Tibial artery (tissue), 4 donors: ENCODE data around the gene NCAM1.

Experiments used
- DNase-seq, 2 donors: peaks; one replicate each; pipeline ENCODE4 v3.0.0-alpha.2; 2019
- H3K27ac ChIP-seq, 2 donors: fragments of 200-600 bp; sonication (generic) in 1 of 2; 1 replicate in 1 of 2; 2 replicates in 1 of 2; pipeline ENCODE4 v1.5.1; 2018 to 2019; ENCODE audit warnings: mild to moderate bottlenecking in 1 of 2
- H3K27me3 ChIP-seq, 2 donors: fragments of 200-600 bp; sonication (generic) in 1 of 2; one replicate each; pipeline versions ENCODE4 v1.5.1 to v1.6.0; 2016 to 2019
- H3K36me3 ChIP-seq, 3 donors: fragments of 200-600 bp; sonication (generic) in 2 of 3; one replicate each; pipeline ENCODE4 v1.5.1; 2016 to 2019; ENCODE audit warnings: mild to moderate bottlenecking in 2 of 3
- H3K4me1 ChIP-seq, 4 donors: fragments of 200-600 bp; sonication (generic) in 2 of 4; 1 replicate in 3 of 4; 2 replicates in 1 of 4; pipeline ENCODE4 v1.5.1; 2016 to 2019
- H3K4me3 ChIP-seq, 2 donors: fragments of 200-600 bp; sonication (generic) in 1 of 2; 1 replicate in 1 of 2; 2 replicates in 1 of 2; pipeline ENCODE4 v1.5.1; 2018 to 2019; ENCODE audit warnings: mild to moderate bottlenecking in 2 of 2
- H3K9me3 ChIP-seq, 3 donors: fragments of 200-600 bp; sonication (generic) in 1 of 3; one replicate each; pipeline ENCODE4 v1.5.1; 2016 to 2019
- intact Hi-C: fragments of 100-400 bp; cut with DNase I; formaldehyde crosslinking; loops from one replicate; pipeline ENCODE4 v1.15.0; 2023; ENCODE audit warnings: low total_unique reads
- TF ChIP-seq, protein P1 (sequence below), 2 experiments: fragments of 200-600 bp in 1 of 2; fragments of 450-650 bp in 1 of 2; IDR thresholded peaks; one replicate each; pipeline ENCODE4 v1.5.1; 2017 to 2019; ENCODE audit warnings: antibody characterized with exemption in 2 of 2, mild to moderate bottlenecking in 1 of 2, moderate library complexity in 1 of 2

The NCAM1 gene

DNA sequence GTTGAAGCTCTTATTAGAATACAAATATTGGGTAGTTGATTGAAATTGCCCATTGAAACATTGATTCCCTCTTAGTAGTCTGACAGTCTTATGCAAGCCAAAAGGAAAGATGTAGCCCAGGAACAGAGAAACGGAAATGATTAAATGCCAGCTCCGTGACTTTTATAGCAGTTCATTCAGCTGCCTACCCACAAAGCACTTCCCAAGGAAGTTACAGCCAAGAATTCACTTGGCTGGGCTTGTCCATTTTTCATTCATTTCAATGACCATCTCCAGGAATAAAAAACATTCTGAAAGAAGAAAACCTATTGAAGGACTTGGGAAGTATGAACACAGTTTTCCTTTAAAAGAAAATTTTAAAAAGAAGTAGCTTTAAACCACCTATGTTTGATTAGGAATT lies 62.0 kb downstream of the NCAM1 start:
- intact Hi-C loops: no loop called here

DNA sequence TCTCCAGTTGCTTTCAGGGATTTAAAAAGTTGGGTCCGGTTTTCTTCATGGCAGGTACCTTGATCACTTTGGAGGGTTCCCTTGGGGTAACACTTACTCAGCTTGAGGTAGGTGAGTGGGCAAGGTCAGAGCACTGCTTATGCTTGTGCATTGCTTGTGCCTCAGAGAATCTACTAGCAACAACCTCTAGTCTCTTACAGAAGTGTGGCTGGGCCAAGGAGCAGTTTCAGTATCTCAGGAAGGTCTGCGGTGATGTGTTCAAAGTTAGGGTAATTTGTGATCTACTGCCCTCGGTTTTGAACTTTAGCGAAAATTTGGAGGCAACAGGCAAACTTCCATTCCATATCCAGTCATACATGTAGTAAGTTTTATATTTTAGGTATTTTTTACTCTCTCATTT lies 62.8 kb downstream of the NCAM1 start:
- no peak for DNase-seq
- intact Hi-C loops: no loop called here
- H3K4me1 ChIP-seq: no peaks in the 10 kb centered on the region
- TF ChIP-seq, protein P1, sequence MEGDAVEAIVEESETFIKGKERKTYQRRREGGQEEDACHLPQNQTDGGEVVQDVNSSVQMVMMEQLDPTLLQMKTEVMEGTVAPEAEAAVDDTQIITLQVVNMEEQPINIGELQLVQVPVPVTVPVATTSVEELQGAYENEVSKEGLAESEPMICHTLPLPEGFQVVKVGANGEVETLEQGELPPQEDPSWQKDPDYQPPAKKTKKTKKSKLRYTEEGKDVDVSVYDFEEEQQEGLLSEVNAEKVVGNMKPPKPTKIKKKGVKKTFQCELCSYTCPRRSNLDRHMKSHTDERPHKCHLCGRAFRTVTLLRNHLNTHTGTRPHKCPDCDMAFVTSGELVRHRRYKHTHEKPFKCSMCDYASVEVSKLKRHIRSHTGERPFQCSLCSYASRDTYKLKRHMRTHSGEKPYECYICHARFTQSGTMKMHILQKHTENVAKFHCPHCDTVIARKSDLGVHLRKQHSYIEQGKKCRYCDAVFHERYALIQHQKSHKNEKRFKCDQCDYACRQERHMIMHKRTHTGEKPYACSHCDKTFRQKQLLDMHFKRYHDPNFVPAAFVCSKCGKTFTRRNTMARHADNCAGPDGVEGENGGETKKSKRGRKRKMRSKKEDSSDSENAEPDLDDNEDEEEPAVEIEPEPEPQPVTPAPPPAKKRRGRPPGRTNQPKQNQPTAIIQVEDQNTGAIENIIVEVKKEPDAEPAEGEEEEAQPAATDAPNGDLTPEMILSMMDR (IDR thresholded peaks at IDR 0.05): no peak
- H3K9me3 ChIP-seq: no peaks in the 10 kb centered on the region
- H3K27me3 ChIP-seq: no peaks in the 10 kb centered on the region
- no peaks in the 10 kb centered on the region for H3K36me3 ChIP-seq
- H3K4me3 ChIP-seq: no peak overlapping the region
- no peak overlapping the region for H3K27ac ChIP-seq

More for the DNA sequence above, 62.0 kb downstream of the NCAM1 start:
- H3K4me1 ChIP-seq: no peaks in the 10 kb centered on the region
- H3K36me3 ChIP-seq: no peaks in the 10 kb centered on the region
- no peaks in the 10 kb centered on the region for H3K27me3 ChIP-seq
- no peaks in the 10 kb centered on the region for H3K9me3 ChIP-seq
- TF ChIP-seq, protein P1 (IDR thresholded peaks at IDR 0.05): no peak
- no peak overlapping the region for H3K4me3 ChIP-seq
- no peak overlapping the region for H3K27ac ChIP-seq
- no peak for DNase-seq

DNA sequence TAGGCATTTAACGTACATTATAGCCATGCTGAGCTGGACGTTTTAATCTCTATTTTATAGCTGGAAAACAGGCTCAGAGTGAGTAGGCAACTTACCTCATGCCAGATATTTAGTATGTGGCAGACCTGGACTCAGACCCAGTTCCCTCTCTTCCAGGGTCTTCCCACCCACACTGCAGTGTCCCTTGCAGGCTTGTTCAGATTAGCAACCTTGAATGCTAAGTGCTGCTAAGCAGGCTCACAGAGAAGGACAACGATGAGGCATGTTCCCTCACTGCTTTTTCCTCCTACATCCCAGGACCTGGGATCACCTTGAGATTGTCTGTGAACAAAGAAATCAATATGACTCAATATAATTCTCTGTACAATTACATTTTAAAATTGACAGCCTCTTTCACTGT lies 65.6 kb downstream of the NCAM1 start:
- Histone ChIP-seq H3K27ac (no peak overlapping the region), H3K36me3 (no peaks in the 10 kb centered on the region), H3K4me3 (no peak overlapping the region), H3K9me3 (no peaks in the 10 kb centered on the region), H3K4me1 (no peaks in the 10 kb centered on the region), H3K27me3 (no peaks in the 10 kb centered on the region)
- TF ChIP-seq, protein P1 (IDR thresholded peaks at IDR 0.05): no peak
- intact Hi-C loops: no loop called here
- no peak for DNase-seq

DNA sequence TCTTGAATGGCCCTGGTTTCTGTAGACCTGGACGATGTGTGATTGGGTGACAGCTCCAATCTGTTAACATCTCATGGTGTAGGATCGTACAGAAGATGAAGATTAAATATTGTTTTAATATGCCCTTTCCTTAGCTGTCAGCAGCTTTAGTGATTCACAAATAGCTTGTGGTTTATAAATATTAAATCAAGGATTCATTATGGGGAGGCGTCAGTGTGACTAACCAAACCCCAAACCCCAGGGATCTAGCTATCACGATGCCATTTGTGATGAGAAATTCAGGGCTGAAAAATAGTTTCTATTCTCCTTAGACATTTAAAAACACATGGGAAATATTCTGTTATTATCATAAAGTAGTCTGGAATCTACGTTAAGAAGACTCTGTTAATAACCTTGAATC lies 73.4 kb downstream of the NCAM1 start:
- no peak for DNase-seq

DNA sequence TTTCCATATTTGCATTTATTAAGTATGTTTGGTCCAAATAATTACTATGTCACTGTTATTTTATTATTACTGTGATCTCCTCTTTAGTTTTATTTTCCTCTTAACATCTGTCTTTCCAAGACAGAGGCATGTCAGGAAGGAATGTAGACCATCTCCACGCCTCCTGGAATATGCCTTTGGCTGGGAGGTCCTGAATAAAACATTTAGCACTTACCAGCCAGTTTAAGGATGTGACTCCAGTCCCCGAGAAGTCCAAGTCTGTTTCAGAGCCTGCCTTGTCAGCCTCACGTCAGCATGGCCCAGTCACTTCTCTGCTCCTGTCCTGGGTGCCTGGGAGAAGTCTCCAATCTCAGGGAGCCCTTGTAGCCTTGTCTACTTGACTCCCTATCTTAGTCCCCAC lies 74.5 kb downstream of the NCAM1 start:
- Histone ChIP-seq H3K27ac (no peak overlapping the region), H3K9me3 (no peaks in the 10 kb centered on the region), H3K4me3 (no peak overlapping the region), H3K36me3 (no peaks in the 10 kb centered on the region), H3K4me1 (no peaks in the 10 kb centered on the region), H3K27me3 (no peaks in the 10 kb centered on the region)
- intact Hi-C loops: no loop called here
- DNase-seq: no peak
- TF ChIP-seq, protein P1 (IDR thresholded peaks at IDR 0.05): no peak

More for the DNA sequence above, 73.4 kb downstream of the NCAM1 start:
- H3K36me3 ChIP-seq: no peaks in the 10 kb centered on the region
- no peaks in the 10 kb centered on the region for H3K4me1 ChIP-seq
- H3K9me3 ChIP-seq: no peaks in the 10 kb centered on the region
- no peak overlapping the region for H3K4me3 ChIP-seq
- intact Hi-C loops: no loop called here
- H3K27me3 ChIP-seq: no peaks in the 10 kb centered on the region
- no peak overlapping the region for H3K27ac ChIP-seq
- TF ChIP-seq, protein P1 (IDR thresholded peaks at IDR 0.05): no peak

DNA sequence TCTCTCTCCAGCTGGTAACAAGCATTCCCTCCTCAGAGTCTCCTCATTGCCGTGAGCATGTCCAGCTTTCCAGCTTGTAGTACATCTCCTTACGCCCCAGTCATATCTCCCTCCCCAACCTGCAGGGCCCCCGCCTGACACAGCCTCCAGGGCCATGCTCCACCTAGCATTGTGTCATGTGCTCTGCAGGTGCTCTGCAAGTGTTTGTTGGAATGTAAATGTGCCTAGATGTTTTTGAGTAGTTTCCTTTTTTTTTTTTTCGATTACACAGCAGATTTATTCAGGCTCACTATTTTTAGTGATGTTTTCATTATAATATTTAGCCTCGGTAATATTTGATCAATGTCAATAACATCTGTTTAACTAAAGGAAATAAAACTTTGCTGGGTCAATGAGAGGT lies 82.5 kb downstream of the NCAM1 start:
- H3K4me1 ChIP-seq: no peaks in the 10 kb centered on the region
- no peak overlapping the region for H3K4me3 ChIP-seq
- H3K27me3 ChIP-seq: no peaks in the 10 kb centered on the region
- no peak for DNase-seq
- TF ChIP-seq, protein P1 (IDR thresholded peaks at IDR 0.05): no peak
- no peaks in the 10 kb centered on the region for H3K9me3 ChIP-seq
- no peaks in the 10 kb centered on the region for H3K36me3 ChIP-seq
- intact Hi-C loops: no loop called here
- no peak overlapping the region for H3K27ac ChIP-seq
